ENCODE data around the gene GALNT6. TPM values are rescaled to one million over a fixed set of nuclear protein-coding genes. Genes with fewer than 3 reads are reported as not detected.
A peak's percentile ranks its signal among the peaks of the same experiment; 100 is the strongest.
"Not testable (repeated sequence)": the region's sequence is repeated elsewhere in the genome, so short reads cannot be mapped to it uniquely, and the experiment has no call there.

GALNT6 gene
- total RNA-seq, 1 donor, result 66.9 TPM

DNA sequence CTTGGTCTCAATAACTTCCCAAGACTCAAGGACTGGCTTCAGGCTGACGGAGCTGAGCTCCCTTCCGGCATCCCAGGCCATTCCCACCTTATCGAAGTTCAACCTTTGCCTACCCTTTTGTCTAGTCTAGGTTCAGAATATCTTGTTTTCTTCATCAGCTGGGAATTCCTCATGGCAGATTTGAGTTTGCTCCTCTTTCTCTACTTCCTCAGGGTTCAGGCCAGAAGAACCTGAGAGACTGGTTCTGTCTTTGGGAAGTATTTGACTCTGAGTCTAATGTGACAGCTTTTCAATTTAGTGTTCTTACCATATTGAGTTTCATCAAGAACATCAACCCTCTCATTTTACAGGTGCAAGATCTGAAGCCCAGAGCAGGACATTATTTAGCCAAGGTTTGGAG, 69.3 kb downstream of the GALNT6 start:
- DNase-seq (ENCODE audit: low read depth), result no peak
- H3K4me3 ChIP-seq (ENCODE audit: low read depth, low read length), result no peak overlapping the region
- TF ChIP-seq, protein P1, sequence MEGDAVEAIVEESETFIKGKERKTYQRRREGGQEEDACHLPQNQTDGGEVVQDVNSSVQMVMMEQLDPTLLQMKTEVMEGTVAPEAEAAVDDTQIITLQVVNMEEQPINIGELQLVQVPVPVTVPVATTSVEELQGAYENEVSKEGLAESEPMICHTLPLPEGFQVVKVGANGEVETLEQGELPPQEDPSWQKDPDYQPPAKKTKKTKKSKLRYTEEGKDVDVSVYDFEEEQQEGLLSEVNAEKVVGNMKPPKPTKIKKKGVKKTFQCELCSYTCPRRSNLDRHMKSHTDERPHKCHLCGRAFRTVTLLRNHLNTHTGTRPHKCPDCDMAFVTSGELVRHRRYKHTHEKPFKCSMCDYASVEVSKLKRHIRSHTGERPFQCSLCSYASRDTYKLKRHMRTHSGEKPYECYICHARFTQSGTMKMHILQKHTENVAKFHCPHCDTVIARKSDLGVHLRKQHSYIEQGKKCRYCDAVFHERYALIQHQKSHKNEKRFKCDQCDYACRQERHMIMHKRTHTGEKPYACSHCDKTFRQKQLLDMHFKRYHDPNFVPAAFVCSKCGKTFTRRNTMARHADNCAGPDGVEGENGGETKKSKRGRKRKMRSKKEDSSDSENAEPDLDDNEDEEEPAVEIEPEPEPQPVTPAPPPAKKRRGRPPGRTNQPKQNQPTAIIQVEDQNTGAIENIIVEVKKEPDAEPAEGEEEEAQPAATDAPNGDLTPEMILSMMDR (IDR thresholded peaks at IDR 0.05; ENCODE audit: insufficient read depth, low read depth, low read length), result no peak

DNA sequence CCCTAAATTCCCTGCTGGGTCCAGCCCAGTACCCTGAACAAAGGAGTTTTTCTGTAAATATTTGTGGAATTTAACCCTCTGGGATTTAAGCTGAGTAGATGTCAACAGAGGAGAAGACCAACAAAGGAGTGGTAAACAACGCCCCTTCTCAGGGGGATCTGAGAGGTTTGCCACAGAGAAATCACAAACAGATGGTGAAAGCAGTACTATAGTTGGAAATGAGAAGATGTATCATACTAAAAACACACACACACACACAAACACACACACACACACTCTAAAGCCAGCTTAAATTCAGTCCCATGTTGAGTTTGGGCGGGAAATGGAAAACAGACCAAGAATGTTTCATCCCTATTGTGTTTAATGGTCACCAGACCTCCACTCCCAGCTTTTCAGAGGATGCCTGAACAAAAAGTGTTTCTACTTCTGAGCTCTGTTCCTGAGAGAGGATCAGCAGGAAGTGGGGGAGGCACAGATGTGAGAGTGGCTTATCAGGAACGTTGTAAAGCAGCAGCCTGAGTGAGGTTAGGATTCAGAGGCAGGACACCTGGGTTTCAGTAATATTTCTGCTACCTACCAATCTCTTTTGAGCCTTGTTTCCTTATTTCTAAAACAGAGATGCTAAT, 70.4 kb downstream of the GALNT6 start:
- TF ChIP-seq, protein P1 (IDR thresholded peaks at IDR 0.05; ENCODE audit: insufficient read depth, low read depth, low read length), result no peak
- DNase-seq (ENCODE audit: low read depth), result peak; percentile 27
- no peak overlapping the region for H3K4me3 ChIP-seq (ENCODE audit: low read depth, low read length)

DNA sequence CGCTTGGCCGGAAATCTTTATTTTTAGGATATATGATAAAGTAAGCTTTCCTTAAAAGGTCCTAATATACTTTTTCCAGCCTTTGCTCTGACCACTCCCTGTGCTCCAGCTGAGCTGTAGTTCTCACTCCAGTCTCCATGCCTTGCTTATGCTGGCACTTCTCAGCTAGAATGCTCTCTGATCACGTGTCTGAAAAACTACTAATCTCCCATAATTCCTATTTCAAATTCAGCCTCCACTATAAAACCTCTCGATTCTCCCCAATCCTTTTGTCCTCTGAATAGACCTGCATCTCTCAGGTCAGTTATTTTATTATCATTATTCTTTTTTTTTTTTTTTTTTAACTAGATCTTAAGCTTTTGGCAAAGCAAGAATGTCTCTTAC, 70.9 kb downstream of the GALNT6 start:
- H3K4me3 ChIP-seq (ENCODE audit: low read depth, low read length), result no peak overlapping the region
- DNase-seq (ENCODE audit: low read depth), result no peak
- TF ChIP-seq, protein P1 (IDR thresholded peaks at IDR 0.05; ENCODE audit: insufficient read depth, low read depth, low read length), result no peak

DNA sequence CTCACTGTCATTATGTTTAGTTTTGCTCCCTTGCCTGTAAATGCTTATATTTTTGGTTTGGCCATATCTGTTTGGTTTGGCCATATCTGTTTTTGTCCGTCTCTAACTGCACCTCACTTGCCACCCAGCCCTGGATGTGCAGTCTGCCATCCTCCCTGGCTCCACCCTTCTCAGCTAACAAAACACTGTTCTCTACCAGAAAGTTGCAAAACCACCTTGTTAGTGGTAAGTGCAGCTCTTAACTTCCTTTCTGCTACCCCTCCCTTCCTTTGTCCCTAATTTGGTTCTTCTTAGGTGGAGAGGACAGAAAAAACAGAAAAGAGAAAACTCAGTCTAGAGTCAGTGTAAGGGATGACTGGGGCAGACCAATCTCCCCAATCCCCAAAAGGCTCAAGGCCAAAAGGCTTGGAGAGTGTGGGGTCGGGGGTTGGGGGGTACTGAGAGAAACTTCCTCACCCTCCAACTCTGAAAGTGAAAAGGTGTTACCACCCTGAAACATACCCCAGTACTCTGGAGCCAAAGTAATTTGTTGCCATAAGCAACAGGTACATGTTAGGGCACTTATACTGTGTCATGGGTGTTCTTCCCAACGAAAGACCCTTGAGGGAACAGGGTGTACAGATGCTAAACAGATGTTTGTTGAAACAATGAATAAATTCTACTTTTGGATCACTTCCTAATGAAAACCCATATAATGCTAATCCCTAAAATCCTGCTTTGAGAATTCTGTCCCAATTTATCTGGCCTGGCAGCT, 72.2 kb downstream of the GALNT6 start:
- H3K4me3 ChIP-seq (ENCODE audit: low read depth, low read length), result no peak overlapping the region
- no peak for DNase-seq (ENCODE audit: low read depth)
- TF ChIP-seq, protein P1 (IDR thresholded peaks at IDR 0.05; ENCODE audit: insufficient read depth, low read depth, low read length), result no peak

DNA sequence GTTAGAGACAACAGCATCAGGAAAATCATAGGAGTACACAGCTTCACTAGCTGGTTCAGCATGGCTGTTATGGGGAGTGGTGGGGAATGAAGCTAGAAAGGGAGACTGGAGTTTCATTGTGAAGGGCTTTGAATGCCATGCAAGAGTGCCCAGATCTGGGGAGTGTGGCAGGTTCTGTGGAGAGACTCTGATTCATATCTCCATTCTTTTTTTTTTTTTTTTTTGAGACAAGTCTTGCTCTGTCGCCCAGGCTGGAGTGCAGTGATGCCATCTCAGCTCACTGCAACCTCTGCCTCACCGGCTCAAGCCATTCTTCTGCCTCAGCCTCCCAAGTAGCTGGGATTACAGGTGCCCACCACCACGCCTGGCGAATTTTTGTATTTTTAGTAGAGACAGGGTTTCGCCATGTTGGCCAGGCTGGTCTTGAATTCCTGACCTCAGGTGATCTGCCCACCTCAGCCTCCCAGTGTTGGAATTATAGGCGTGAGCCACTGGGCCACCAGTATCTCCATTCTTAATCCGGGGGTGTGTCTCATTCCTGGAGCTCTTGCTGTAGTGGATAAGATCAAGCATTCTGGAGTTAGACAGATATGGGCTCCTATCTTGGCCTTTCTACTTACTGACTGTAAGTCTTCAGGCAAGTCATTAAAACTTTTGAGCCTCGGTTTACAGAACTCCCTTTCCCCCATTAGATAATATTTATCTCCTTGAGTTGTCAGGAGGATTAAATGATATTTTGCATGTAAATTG, 73.0 kb downstream of the GALNT6 start:
- not testable (repeated sequence) for H3K4me3 ChIP-seq (ENCODE audit: low read depth, low read length); DNase-seq (ENCODE audit: low read depth)

DNA sequence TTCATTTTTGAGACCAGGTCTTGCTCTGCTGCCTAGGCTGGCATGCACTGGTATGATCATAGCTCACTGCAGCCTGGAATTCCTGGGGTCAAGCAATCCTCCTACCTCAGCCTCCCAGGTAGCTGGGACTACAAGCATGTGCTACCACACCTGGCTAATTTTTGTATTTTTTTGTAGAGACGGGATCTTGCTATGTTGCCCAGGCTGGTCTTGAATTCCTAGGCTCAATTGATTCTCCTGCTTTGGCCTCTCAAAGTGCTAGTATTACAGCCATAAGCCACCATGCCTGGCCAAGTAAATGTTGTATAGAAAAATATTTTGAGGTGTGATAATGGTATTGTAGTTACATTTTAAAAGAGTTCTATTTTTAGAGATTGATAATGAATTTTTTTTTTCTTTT, 79.8 kb downstream of the GALNT6 start:
- TF ChIP-seq, protein P1 (IDR thresholded peaks at IDR 0.05; ENCODE audit: insufficient read depth, low read depth, low read length), result no peak
- no peak overlapping the region for H3K4me3 ChIP-seq (ENCODE audit: low read depth, low read length)
- DNase-seq (ENCODE audit: low read depth), result no peak
